Activated CD8-positive, alpha-beta memory T cell treated with anti-CD3 and anti-CD28 coated beads for 48 hours (primary cell): ENCODE data around the gene ZNF688.

Experiments
- DNase-seq, 3 experiments: peaks; one replicate each; pipeline ENCODE4 v3.0.0-alpha.2; 2020; ENCODE audit warnings: low read depth in 2 of 3, low spot score in 2 of 3

ZNF688 gene

GRCh38 chr16:30521476-30521872, 50.0 kb downstream of the ZNF688 start:
- no peak for DNase-seq
